T-helper 1 cell (primary cell): ENCODE results near the gene SELENOV.
"Not testable (repeated sequence)": the region's sequence is repeated elsewhere in the genome, so short reads cannot be mapped to it uniquely, and the experiment has no call there.

Experiments used
- DNase-seq, 5 donors: peaks; one replicate each; pipeline ENCODE4 v3.0.0-alpha.2; 2012 to 2020
- total RNA-seq, 4 donors: gene quantifications; one replicate each; lab custom pipeline; 2026; lab: John Stamatoyannopoulos, UW

Gene SELENOV, protein sequence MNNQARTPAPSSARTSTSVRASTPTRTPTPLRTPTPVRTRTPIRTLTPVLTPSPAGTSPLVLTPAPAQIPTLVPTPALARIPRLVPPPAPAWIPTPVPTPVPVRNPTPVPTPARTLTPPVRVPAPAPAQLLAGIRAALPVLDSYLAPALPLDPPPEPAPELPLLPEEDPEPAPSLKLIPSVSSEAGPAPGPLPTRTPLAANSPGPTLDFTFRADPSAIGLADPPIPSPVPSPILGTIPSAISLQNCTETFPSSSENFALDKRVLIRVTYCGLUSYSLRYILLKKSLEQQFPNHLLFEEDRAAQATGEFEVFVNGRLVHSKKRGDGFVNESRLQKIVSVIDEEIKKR
- 0 reads per million in 4 donors for total RNA-seq

DNA sequence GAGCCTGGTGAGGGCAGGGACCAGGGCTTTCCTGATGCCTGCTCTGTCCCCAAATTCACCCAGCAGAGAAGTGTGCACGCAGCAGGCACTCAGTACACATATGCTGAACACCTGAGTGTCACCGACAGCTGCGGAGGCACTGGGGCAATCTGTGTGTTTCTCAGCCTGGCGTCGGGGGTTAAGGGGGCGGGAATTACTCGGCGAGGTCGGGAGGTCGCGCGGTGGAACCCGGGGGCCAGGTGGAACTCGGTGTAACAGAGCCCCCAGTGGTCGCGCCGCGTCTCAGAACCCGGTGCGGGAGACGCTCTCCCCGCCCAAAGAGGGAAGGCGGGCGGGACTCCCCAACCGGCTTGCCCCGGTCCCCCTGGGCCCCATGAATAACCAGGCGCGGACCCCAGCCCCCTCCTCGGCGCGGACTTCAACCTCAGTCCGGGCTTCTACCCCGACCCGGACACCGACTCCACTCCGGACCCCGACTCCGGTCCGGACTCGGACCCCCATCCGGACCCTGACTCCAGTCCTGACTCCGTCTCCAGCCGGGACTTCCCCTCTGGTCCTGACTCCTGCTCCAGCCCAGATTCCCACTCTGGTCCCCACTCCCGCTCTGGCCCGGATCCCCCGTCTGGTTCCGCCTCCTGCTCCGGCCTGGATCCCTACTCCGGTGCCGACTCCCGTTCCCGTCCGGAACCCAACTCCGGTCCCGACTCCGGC, at the start of gene SELENOV:
Gene SELENOV, plus strand, starts transcription at position 300 of the 711 bp plus-strand sequence. Its CDS starts 74 bp downstream, at position 374.
- no peak for DNase-seq

DNA sequence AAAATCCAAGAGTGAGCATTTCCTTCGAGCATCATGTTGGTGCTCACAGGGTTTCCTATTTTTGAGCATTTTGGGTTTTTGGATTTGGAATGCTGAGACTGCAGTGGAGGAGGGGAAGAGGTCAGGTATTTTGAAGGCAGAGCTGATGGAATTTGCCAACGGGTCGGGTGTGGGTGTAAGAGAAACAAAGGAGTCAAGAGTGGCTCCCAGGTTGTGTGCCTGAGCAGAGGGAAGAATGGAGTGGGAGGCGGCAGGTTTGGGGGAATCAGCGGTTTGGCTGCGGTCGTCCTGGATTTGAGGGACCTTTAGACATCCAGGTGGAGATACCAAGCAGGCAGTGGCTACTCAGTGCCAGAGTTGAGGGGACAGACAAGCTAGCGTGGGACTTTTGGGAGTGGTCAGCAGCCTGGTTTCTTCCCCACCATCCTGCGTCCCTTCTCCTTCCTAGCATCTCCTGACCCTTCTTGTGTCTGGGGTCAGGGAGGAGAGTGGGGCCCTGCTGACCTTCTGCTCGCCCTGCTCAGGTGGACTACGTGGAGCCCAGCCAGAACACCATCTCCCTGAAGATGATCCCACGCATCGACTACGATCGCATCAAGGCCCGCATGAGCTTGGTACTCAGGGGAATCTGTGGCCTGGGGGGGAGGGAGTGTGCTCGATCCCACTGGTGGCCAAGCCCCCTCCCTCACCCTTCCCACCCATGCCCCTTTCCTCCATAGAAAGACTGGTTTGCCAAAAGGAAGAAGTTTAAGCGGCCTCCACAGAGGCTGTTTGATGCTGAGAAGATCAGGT, 48.8 kb upstream of the SELENOV start:
- DNase-seq, result no peak

DNA sequence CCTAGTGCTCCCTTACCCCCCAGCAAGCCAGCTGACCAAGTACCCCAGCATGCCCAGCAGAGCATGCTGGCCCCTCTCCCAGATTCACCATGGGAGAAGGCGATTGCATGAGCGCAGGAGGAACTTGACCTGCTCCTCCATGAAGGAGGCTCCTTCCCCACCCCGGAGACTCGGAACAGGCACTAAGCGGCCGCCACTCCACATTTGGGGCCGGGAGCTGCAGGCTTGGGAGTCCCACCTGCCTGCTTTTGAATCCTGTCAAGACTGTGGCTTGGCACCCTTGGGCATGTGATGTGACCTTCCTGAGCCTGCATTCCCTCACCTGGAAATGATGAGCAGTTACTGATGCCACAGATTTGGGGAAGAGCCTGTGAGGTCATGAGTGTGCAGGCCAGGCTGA, 47.0 kb upstream of the SELENOV start:
- no peak for DNase-seq

DNA sequence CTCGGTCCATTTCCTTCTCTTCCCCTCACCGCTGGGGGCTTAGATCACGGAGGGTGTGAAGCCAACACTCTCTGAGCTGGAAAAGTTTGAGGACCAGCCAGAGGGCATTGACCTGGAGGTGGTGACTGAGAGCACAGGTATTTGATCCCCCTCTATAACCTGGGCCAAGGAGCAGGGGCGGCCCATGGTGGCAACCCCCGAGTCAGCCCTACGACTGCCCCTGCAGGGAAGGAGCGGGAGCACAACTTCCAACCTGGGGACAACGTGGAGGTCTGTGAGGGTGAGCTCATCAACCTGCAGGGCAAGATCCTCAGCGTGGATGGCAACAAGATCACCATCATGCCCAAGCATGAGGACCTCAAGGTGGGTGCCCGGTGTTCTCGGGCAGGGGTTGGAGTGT, 45.9 kb upstream of the SELENOV start:
- no peak for DNase-seq

DNA sequence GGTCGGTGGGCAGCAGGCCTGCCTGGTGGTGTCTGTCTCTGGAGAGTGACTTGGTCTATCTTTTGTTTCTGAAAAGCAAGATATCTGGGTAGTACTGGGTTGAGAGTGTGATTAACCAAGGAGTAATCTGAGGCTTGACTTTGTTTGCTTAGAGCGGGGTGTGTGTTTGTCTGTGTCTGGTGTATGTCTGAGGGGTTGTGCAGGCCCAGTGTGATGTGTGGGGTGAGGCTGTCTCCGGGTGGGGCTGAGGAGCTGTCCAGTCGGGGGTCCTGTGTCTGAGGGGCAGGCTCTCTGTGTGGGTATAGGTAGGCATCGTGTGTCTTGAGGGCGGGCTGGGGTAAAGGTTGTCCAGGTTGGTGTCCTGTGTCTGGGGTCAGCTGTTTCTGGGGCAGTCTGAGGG, 45.4 kb upstream of the SELENOV start:
- no peak for DNase-seq

DNA sequence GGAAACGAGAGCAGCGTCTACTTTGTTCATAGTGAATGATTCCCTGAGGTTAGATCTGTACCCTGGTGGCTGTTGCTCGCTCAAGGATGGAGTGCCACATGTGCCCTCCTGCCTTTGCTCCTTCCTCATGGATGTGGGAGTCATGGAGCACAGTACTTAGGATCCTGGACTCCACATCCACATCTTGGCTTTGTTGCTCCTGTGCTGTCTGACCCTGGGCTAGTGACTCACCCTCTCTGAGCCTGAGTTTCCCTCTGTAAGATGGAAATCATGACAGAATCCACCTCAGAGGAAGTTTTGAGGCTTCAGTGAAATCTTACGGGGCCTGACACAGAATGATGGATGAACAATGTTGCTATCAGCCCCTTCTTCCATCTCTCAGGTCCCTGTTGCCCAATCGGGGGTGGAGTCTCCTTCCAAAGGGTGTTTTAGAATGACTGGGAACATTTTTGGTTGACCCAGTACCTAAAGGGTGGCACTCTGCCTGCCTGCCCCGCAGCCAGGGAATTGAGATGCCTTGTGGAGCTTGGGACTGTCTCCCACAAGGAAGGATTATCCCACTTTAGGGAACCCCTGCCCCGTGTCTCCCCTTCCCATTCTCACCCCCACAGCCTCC, 44.1 kb upstream of the SELENOV start:
- DNase-seq, result no peak

DNA sequence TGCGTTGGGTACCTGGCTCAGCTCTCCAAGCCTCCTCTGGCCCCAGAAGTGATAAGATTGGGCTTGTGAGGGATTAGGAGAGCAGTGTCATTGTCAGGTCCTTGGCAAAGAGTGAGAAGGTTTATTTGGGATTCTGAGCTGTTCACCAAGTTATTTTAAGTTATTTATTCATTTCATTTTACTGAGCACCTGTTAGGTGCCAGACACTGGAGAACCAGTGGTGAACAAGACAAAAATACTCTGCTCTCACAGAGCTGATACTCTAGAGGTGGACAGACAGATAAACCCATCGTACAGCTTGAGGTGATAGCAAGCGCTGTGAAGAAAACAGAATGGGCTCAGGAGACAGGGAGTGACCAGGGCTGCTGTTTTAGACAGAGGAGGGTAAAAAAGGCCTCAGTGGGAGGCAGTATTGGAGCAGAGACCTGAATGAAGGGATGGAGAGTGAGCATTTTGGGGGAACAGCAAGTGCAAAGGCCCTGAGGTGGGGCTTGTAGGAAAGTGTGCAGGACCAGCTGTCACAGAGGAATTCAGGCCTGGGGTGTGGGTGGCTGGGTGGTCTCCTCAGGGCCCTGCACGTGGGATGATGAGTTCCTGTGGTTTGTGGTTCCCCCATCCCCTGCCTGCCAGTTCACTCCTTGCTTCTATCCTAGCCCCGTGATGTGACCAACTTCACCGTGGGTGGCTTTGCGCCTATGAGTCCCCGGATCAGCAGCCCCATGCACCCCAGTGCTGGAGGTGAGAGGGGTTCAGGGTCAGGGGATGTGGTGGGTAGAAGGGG, 43.0 kb upstream of the SELENOV start:
- no peak for DNase-seq

DNA sequence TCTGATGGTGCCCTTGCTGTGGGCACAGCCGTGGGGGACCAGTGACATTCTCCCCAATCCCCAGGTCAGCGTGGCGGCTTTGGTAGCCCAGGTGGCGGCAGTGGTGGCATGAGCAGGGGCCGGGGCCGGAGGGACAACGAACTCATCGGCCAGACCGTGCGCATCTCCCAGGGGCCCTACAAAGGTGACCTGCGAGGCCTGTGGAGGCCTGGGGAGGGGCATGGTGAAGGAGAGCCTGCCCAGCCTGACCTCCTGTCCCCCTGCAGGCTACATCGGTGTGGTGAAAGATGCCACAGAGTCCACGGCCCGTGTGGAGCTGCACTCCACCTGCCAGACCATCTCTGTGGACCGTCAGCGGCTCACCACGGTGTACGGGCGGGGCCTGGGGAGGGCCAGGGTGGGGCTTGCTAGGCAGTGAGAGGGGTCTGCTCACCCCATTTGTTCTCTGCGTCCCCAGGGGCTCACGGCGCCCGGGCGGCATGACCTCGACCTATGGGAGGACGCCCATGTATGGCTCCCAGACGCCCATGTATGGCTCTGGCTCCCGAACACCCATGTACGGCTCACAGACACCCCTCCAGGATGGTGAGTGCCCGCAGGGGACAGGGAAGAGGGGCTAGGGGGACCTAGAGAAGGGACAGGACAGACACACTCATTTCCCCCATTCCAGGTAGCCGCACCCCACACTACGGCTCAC, 42.0 kb upstream of the SELENOV start:
- no peak for DNase-seq

DNA sequence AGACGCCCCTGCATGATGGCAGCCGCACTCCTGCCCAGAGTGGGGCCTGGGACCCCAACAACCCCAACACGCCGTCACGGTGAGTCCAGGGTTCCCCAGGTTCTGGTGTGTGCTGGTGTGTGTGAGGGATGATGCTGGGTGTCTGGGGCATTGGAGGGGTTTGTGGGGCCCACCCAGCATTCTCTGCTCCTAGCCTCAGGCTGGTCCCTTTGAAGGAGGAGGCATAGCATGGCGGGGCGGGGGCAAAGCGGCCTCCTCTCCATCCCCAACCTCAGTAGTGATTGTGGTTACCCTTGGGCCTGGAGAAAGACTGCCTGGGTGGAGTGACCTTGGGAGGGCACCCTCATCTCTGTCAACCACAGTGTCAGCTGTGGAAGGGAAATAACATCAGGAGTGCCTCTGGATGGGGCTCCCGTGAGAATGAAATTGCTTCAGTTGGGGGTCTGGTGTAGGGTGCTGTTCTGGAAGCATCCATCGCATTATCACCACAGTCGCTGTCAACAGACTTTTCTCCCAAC, 41.4 kb upstream of the SELENOV start:
- DNase-seq, result no peak

DNA sequence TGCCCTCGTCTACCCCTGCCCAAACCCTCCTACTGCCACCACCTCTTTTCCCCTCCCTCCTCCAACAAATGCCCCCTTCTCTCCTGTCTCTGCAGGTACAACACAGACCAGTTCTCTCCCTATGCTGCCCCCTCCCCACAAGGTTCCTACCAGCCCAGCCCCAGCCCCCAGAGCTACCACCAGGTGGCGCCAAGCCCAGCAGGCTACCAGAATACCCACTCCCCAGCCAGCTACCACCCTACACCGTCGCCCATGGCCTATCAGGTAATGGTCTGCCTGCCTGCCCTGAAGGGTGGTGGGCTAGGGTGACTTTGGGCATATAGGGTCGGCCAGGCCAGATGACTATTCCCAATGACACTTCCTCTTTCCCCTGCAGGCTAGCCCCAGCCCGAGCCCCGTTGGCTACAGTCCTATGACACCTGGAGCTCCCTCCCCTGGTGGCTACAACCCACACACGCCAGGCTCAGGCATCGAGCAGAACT, 40.8 kb upstream of the SELENOV start:
- peak; percentile 30 to 73 (median 59) for DNase-seq

DNA sequence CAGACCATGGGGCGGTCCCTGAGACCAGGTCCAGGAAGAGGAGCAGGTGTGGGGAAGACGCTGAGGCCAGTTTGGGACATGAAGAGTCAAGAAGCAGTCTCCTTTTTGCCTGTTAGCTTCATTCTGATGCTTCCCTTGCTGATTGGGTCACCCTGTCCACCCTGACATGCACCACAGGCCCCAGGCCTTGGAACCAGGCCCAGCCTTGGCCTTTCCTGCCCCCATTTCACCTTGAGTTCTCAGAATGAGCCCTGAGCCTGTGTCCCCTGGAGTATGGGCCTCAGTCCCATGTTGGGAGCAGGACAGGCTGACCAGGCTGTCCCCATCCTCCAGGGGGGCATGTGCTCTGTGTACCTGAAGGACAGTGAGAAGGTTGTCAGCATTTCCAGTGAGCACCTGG, 39.2 kb upstream of the SELENOV start:
- DNase-seq, result no peak

DNA sequence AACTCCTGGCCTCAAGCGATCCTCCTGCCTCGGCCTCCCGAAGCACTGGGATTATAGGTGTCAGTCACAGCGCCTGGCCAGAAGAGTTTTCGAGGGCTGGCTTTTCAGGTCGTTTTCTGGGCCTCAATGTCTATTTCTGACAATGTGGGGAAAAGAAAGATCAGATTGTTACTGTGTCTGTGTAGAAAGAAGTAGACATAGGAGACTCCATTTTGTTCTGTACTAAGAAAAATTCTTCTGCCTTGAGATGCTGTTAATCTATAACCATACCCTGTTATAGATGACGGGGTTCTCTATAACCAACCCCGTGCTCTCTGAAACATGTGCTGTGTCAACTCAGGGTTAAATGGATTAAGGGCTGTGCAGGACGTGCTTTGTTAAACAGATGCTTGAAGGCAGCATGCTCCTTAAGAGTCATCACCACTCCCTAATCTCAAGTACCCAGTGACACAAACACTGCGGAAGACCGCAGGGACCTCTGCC, 35.6 kb upstream of the SELENOV start:
- DNase-seq, result not testable (repeated sequence)

DNA sequence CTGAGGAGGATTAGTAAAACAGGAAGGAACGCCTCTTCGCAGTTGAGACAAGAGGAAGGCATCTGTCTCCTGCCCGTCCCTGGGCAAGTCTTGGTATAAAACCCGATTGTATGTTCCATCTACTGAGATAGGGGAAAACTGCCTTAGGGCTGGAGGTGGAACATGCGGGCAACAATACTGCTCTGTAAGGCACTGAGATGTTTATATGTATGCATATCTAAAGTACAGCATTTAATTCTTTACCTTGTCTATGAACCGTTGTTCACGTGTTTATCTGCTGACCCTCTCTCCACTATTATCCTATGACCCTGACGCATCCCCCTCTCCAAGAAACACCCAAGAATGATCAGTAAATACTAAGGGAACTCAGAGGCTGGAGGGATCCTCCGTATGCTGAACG, 35.0 kb upstream of the SELENOV start:
- no peak for DNase-seq

DNA sequence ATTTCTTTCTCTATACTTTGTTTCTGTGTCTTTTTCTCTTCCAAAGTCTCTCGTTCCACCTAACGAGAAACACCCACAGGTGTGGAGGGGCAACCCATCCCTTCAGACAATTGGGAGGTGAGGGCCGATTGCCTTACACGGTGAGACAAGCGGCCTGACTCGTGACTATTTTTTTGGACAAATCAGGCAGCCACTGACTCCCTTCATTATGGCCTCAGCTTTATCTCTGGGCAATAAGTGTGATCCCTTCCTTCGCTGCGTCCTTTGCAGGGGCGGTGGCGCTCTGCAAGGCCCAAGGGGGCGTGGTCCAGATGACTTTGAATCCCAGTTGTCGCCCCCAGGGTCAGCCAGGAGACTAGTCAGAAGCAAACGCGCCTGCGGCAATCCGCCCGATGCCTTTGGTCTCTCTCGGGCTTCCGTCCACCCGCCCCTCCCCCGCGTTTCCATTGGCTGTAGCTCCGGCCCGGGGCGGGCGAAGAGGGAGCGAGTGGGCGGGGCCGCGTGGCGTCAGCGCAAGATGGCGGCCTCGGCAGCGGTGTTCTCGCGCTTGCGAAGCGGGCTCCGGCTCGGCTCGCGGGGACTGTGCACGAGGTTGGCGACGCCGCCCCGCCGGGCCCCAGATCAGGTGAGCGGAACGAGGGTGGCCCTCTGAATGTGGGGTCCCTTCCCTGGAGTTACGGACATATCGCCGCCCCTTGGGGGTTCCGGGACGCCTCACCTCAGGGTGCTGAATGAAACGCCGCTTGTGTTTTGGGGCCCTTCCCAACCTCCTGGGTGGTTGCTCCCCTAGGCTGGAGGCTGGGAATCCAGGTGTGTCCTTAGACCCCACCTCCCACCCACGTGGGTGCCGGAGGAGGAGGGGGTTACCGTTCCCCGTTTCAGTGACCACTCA, 34.4 kb upstream of the SELENOV start, which contains the start of gene TIMM50:
Gene TIMM50, plus strand, starts transcription at position 502 of the 892 bp plus-strand sequence. Its CDS starts 16 bp downstream, at position 518.
- peak; percentile 93 to 96 (median 95) for DNase-seq

DNA sequence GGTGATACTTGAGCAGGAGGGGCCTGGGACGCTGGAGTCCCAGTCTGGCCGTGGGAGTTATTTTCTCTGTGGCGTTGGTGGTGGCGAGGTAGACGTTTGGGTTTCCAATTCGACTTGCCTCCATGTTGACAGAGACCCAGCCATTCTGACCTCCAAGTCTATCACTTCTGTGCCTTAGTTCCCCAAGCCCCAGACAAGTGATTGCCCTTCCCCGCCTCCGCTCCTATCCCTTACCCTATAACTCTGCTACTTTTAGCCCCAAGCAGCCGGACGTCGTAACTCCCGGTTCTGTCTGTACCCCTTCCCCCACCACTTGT, 33.8 kb upstream of the SELENOV start:
- DNase-seq, result no peak

DNA sequence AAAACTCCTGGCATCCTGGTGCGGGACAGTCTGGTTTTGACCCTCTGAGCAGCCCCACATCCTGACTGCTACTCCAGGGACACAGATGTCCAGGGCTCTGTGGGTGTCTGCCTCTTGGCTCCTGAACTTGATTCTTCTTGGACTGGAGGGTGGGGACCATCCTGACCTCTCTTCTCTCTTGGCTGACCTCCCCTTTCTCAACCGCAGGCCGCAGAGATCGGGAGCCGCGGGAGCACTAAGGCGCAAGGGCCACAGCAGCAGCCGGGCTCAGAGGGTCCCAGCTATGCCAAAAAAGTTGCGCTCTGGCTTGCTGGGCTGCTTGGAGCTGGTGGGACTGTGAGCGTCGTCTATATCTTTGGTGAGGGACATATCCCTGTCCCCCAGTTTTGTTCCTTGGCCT, 33.3 kb upstream of the SELENOV start:
- DNase-seq, result no peak

DNA sequence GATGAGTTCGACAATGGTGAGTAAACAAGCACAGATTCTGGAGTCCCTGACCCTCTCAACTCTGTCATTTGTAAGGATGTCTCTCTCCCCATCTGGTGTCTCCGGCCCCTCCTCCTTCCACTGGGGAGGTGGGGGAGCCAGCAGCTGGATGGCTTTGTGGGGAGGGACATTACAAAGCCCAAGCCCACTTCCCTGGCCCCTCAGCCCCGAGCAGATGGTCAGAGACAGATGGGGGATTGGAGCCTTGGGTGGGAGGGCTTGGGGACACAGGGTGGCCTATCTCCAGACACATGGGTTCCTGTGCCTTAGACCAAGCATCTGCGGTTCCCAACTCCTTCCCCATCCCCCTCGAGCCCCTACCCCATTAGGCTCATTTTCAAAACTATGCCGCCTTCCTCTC, 31.8 kb upstream of the SELENOV start:
- no peak for DNase-seq

DNA sequence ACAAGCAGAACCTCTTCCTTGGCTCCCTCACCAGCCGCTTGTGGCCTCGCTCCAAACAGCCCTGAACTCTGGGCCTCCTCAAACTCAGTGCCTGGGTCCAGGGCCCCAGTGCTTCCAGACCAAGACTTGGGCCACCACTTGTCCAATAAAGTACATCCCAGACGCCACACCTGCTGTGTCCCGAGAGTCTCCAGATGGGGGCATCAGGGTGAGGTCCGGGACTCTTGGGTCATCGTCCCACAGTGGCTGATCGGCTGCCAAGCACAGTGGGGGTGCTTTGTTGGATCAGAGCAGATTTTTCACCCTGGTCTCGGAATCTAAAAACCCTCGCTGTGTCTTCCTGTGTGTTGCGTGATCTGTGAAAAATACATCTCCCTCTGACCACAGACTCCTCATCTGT, 25.2 kb upstream of the SELENOV start:
- DNase-seq, result no peak

DNA sequence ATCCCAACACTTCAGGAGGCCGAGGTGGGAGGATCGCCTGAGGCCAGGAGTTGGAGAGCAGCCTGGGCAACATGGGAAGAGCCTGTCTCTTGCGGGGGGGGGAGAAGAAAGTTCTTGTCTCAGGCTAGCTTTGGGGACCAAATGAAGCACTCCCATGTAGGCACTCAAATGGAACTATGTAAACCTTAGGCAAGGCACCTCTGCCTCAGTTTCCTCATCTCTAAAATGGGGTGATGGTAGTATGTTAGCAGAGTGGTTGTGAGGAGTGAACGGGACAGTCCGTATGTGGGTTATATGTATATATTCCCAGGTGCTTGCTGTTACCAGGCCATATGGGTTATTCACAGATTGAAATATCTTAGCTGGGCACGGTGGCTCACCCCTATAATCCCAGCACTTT, 22.7 kb upstream of the SELENOV start:
- no peak for DNase-seq

DNA sequence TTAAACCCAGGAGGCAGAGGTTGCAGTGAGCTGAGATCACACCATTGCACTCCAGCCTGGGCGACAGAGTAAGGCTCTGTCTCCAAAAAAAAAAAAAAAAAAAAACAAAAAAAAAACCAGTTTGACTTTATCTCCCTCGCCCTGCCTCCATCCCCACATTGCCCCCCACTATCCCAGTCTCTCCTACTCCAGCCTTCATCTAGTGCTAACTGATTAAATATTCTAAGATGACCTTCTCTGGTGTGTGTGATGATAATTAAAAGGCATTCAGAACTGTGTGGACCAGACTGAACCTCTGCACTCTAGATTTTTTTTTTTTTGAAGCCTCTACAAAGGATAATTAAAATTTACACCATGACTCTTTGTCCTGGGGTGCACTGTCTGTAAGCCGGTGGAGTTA, 22.2 kb upstream of the SELENOV start:
- DNase-seq, result no peak
